ENCODE results near the gene NDFIP2. TPM values are rescaled to one million over a fixed set of nuclear protein-coding genes. Genes with fewer than 3 reads are reported as not detected.

Gene NDFIP2
- total RNA-seq, 1 experiment from 2014 or later: 49.6 TPM

DNA sequence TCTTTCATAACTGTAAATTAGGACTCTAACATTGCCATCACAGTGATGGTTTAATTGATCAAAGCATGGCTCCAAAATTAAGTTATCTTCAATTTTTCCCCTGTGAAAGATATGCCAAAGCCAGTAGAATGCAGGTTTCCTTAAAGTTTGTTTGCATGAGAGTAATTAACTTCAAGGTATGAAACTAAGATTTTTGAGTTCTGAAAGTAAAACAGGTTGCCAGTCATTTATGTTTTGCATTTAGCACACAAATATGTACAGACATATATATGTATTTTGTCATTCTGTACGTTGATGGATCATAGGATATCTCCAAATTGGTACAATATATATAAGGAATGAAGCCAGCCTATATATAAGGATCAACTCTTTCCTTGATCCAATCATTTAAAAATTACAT is 23.6 kb upstream of the NDFIP2 start:
- H3K4me1 ChIP-seq (ENCODE audit: control insufficient read depth in 1 of 2, insufficient read depth in 2 of 2, low read length in 2 of 2): peaks cover 0 to 6% of the 10 kb centered on the region in 2 experiments; a peak in 1 of 4 replicates
- CTCF ChIA-PET: interaction anchor here (1.6 kb wide), 1 partner anchor 33 kb away, joined by 6 read pairs; no protein-coding TSS in a partner anchor
- no peaks in the 10 kb centered on the region for H3K79me2 ChIP-seq (ENCODE audit: insufficient read depth, low read length)
- no peak overlapping the region for H3K9ac ChIP-seq (ENCODE audit: low read length)
- H3K4me3 ChIP-seq (replicated peaks in 1 of 2; ENCODE audit: low read depth in 1 of 2, low read length in 2 of 2): no peak overlapping the region
- H2AFZ ChIP-seq (ENCODE audit: low read depth, low read length, poor library complexity, severe bottlenecking): no peak overlapping the region
- no peak overlapping the region for H3K4me2 ChIP-seq (ENCODE audit: low read length)
- no peaks in the 10 kb centered on the region for H4K20me1 ChIP-seq (ENCODE audit: insufficient read depth)
- TF ChIP-seq RAD21 (IDR thresholded peaks at IDR 0.05; ENCODE audit: low read depth): no peak
- no peak for TF ChIP-seq YY1 (IDR thresholded peaks at IDR 0.05; ENCODE audit: extremely low read depth, insufficient replicate concordance, low read depth, low read length)
- TF ChIP-seq EZH2phosphoT487 (IDR thresholded peaks at IDR 0.05; ENCODE audit: borderline replicate concordance): no peak
- TF ChIP-seq POLR2A (IDR thresholded peaks at IDR 0.05; ENCODE audit: borderline replicate concordance, extremely low read depth, insufficient read depth, insufficient read length): no peak
- no peak for TF ChIP-seq ZFX (IDR thresholded peaks at IDR 0.05)
- TF ChIP-seq EZH2 (IDR thresholded peaks at IDR 0.05): no peak
- TF ChIP-seq ELF1 (IDR thresholded peaks at IDR 0.05; ENCODE audit: borderline replicate concordance, low read depth): no peak
- TF ChIP-seq TCF7L2 (IDR thresholded peaks at IDR 0.05; ENCODE audit: borderline replicate concordance, extremely low read depth, insufficient read depth, insufficient read length): no peak
- no peak for TF ChIP-seq FOSL1 (IDR thresholded peaks at IDR 0.05; ENCODE audit: low read depth)
- no peak for TF ChIP-seq CEBPB (IDR thresholded peaks at IDR 0.05; ENCODE audit: low read depth)
- no peak for TF ChIP-seq MAX (IDR thresholded peaks at IDR 0.05)
- TF ChIP-seq JUND (IDR thresholded peaks at IDR 0.05): no peak
- TF ChIP-seq, protein P1, sequence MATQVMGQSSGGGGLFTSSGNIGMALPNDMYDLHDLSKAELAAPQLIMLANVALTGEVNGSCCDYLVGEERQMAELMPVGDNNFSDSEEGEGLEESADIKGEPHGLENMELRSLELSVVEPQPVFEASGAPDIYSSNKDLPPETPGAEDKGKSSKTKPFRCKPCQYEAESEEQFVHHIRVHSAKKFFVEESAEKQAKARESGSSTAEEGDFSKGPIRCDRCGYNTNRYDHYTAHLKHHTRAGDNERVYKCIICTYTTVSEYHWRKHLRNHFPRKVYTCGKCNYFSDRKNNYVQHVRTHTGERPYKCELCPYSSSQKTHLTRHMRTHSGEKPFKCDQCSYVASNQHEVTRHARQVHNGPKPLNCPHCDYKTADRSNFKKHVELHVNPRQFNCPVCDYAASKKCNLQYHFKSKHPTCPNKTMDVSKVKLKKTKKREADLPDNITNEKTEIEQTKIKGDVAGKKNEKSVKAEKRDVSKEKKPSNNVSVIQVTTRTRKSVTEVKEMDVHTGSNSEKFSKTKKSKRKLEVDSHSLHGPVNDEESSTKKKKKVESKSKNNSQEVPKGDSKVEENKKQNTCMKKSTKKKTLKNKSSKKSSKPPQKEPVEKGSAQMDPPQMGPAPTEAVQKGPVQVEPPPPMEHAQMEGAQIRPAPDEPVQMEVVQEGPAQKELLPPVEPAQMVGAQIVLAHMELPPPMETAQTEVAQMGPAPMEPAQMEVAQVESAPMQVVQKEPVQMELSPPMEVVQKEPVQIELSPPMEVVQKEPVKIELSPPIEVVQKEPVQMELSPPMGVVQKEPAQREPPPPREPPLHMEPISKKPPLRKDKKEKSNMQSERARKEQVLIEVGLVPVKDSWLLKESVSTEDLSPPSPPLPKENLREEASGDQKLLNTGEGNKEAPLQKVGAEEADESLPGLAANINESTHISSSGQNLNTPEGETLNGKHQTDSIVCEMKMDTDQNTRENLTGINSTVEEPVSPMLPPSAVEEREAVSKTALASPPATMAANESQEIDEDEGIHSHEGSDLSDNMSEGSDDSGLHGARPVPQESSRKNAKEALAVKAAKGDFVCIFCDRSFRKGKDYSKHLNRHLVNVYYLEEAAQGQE (IDR thresholded peaks at IDR 0.05; ENCODE audit: low read depth): no peak
- TF ChIP-seq, protein P2, sequence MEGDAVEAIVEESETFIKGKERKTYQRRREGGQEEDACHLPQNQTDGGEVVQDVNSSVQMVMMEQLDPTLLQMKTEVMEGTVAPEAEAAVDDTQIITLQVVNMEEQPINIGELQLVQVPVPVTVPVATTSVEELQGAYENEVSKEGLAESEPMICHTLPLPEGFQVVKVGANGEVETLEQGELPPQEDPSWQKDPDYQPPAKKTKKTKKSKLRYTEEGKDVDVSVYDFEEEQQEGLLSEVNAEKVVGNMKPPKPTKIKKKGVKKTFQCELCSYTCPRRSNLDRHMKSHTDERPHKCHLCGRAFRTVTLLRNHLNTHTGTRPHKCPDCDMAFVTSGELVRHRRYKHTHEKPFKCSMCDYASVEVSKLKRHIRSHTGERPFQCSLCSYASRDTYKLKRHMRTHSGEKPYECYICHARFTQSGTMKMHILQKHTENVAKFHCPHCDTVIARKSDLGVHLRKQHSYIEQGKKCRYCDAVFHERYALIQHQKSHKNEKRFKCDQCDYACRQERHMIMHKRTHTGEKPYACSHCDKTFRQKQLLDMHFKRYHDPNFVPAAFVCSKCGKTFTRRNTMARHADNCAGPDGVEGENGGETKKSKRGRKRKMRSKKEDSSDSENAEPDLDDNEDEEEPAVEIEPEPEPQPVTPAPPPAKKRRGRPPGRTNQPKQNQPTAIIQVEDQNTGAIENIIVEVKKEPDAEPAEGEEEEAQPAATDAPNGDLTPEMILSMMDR (IDR thresholded peaks at IDR 0.05 in 2 of 3, conservative IDR thresholded peaks at IDR 0.05 in 1 of 3; ENCODE audit: borderline replicate concordance in 1 of 3, insufficient read depth in 1 of 3, low read depth in 2 of 3, low read length in 2 of 3): no peak
- no peak for TF ChIP-seq SIN3A (IDR thresholded peaks at IDR 0.05; ENCODE audit: low read depth)
- TF ChIP-seq CBX3 (IDR thresholded peaks at IDR 0.05; ENCODE audit: low read depth): no peak
- POLR2A ChIA-PET: no interaction called here
- no peaks in the 10 kb centered on the region for H3K9me3 ChIP-seq (ENCODE audit: control insufficient read depth in 1 of 2, insufficient read depth in 1 of 2, low read depth in 1 of 2, low read length in 2 of 2)
- no TSS peak for BruUV-seq (replicated peaks)
- no peak overlapping the region for H3K27ac ChIP-seq (ENCODE audit: low read depth, low read length)
- no peak for ATAC-seq
- no peaks in the 10 kb centered on the region for H3K27me3 ChIP-seq (ENCODE audit: insufficient read depth, low read length)
- no peaks in the 10 kb centered on the region for H3K36me3 ChIP-seq (ENCODE audit: control insufficient read depth in 1 of 2, insufficient read depth in 2 of 2, low read length in 2 of 2)
- intact Hi-C loops (cut with micrococcal nuclease): no loop called here
- no peak for DNase-seq (ENCODE audit: low read depth, low spot score)
- RAD21 ChIA-PET (ENCODE audit: low non-redundant PET in 1 of 2, low total read pairs in 2 of 2, uncharacterized antibody in 2 of 2, unreplicated experiment in 2 of 2): no interaction called here
- no peaks in the 10 kb centered on the region for H3K9me2 ChIP-seq (ENCODE audit: insufficient read depth)

All from HCT116 (cell line).